ENCODE results near the gene LRRC10B.

DNA sequence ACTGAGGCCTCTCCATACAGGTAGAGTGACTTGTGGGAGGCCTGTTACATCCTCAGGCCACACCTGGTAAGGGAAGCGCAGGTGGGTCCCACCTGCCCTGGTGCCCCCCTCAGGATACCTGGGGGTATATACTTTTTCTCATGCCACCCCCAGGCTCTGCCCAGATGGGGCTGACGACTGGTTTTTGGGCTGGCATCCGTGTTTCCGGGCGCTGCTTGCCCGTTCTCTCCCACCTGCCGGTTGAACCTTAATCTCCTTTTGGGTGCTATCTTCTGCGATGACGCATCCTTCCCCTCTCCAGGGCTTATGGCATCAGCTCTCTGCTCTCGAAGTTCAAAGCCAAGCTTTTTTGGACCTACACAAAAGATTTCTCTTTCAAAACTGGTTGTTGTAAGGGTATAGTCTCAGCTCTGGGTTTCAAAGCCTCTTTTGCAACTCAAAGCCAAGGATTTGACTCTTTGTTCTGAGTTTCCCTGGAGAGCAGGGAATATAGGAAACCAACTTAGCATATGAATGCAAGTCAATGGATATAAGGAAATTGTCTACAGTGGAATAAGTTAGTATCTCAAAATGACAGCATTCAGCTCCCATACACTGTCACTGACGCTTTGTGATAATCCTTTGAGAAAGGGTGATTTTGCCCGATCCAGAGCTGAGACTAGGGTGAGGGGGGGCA lies 8.6 kb upstream of the LRRC10B start:
- TF ChIP-seq SIN3A (IDR thresholded peaks at IDR 0.05; ENCODE audit: low read depth) (no peak), CBX3 (IDR thresholded peaks at IDR 0.05; ENCODE audit: low read depth) (no peak), ZFX (IDR thresholded peaks at IDR 0.05) (no peak), SP1 (IDR thresholded peaks at IDR 0.05; ENCODE audit: low read depth) (no peak), CEBPB (IDR thresholded peaks at IDR 0.05; ENCODE audit: low read depth) (no peak), POLR2A (IDR thresholded peaks at IDR 0.05; ENCODE audit: borderline replicate concordance, extremely low read depth, insufficient read depth, insufficient read length) (no peak), JUND (IDR thresholded peaks at IDR 0.05) (no peak)
- TF ChIP-seq, protein P1, sequence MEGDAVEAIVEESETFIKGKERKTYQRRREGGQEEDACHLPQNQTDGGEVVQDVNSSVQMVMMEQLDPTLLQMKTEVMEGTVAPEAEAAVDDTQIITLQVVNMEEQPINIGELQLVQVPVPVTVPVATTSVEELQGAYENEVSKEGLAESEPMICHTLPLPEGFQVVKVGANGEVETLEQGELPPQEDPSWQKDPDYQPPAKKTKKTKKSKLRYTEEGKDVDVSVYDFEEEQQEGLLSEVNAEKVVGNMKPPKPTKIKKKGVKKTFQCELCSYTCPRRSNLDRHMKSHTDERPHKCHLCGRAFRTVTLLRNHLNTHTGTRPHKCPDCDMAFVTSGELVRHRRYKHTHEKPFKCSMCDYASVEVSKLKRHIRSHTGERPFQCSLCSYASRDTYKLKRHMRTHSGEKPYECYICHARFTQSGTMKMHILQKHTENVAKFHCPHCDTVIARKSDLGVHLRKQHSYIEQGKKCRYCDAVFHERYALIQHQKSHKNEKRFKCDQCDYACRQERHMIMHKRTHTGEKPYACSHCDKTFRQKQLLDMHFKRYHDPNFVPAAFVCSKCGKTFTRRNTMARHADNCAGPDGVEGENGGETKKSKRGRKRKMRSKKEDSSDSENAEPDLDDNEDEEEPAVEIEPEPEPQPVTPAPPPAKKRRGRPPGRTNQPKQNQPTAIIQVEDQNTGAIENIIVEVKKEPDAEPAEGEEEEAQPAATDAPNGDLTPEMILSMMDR (IDR thresholded peaks at IDR 0.05 in 2 of 3, conservative IDR thresholded peaks at IDR 0.05 in 1 of 3; ENCODE audit: borderline replicate concordance in 1 of 3, insufficient read depth in 1 of 3, low read depth in 2 of 3, low read length in 2 of 3): no peak

Data from HCT116 (cell line).